ENCODE measurements around the gene PEMT.

The PEMT gene

GRCh38 chr17:17549732-17550366 lies 41.7 kb downstream of the PEMT start:
- no peak for FAIRE-seq

- FAIRE-seq = no peak
Measured at GRCh38 chr17:17548044-17548443, 43.5 kb downstream of the PEMT start.

GRCh38 chr17:17547210-17547764 lies 44.2 kb downstream of the PEMT start:
- FAIRE-seq = no peak

DNA sequence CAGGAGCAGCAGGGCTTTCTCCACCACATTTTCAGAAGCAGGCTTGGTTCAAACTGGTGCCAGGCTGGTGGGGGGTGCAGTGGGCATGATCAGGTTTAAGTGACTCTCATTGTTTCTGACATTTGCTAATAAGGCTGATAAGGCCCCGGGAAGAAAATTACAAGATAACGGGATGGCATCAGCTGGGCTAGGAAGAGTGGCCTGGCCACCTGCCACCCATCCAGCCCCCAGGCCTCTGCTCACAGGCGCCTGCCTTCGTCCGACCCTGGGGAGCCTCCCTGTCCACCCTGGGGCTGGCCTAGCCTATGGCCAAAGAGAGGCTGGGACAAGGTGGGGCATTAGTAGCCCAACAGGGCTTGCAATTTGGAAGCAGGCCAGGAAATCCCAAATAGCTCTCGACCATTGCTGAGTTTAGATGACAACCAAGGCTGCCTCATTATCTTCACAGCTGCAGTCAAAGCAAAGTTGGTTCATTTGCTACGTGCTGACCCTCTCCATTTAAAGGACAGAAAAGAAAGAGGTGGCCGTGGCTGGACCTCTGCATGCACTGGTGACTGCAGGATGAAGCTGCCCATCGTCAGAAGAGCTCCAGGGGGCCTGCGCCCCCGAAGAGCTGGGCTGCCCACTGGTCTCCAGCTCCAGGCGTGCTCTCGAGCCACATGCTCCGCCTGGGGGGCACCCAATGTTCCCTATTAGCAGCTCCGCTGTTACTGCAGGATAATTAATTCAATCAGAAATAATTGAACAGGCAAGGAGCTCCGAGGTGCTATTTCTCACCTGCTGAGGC lies 44.9 kb downstream of the PEMT start:
- FAIRE-seq = no peak

- FAIRE-seq = no peak
Measured at GRCh38 chr17:17545984-17546383, 45.5 kb downstream of the PEMT start.

DNA sequence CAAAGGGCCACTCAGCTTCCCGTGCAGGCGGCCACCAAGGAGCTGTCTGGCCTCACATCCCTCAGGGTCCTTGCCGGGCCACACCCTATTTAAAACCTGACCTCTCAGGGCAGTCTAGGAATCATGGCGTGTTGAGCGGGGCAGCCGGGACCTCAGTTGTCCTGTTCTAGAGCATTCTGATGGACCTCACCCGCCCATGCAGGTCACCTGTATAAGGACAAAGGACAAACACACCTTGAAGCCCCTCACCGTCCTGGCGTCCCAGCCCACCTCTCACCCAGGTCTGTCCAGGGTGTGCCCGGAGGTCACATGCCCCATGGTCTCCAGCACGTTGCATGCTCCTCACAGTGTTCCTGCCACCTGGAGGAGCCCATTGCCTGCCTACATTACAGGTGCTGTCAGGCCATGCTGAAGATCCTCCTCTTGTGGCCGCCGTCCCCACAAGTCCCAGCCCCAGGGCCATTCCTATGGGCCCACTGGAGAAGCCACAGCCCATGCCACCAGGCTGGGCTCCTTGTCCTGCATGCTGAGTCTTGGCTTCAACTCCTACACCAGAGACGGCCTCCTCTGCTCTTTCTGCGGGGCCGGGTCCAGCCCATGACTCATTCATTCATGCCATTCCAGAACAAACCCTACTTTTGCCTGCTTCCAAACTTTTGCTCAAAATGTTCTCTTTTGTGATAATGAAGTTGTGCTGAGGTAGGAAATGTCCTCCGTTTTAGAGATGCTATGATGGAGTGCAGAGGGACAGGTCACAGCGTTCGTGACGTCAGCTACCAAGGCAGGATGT lies 46.3 kb downstream of the PEMT start:
- FAIRE-seq = no peak

DNA sequence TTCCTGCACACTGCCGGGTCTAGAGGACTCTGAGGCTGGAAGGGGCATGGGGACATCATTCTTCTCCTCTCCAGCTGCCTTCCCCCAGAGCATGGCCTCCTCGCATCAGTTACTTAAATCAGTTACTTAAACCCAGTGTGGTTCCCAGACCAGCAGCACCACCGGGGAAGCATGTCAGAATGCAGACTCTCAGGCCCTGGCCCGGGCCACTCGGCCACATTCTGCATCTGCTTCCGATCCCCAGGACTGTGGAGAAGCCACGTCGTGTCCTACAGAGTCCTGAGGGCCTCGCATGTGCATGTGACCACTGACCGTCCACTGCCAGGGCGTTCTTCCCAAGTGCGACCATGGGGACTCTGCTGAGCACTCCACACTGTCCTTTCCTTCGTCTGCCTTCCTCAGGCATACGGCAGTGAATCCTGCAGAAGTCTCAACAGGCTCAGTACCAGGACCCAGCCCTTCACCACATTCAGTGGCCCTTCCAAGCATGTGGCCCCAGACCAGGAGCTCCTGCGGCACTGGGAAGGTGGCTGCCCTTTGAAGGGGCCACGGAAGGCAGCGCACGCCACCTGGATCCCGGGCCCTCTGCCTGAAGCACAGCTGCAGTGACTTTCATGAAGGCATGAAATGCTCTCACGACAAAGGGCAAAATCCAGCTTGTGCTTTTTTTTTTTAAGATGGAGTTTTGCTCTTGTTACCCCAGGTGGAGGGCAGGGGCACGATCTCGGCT lies 48.4 kb downstream of the PEMT start:
- FAIRE-seq = no peak

GRCh38 chr17:17541640-17542001 lies 49.9 kb downstream of the PEMT start:
- no peak for FAIRE-seq

GRCh38 chr17:17540935-17541639 lies 50.4 kb downstream of the PEMT start:
- FAIRE-seq = no peak

DNA sequence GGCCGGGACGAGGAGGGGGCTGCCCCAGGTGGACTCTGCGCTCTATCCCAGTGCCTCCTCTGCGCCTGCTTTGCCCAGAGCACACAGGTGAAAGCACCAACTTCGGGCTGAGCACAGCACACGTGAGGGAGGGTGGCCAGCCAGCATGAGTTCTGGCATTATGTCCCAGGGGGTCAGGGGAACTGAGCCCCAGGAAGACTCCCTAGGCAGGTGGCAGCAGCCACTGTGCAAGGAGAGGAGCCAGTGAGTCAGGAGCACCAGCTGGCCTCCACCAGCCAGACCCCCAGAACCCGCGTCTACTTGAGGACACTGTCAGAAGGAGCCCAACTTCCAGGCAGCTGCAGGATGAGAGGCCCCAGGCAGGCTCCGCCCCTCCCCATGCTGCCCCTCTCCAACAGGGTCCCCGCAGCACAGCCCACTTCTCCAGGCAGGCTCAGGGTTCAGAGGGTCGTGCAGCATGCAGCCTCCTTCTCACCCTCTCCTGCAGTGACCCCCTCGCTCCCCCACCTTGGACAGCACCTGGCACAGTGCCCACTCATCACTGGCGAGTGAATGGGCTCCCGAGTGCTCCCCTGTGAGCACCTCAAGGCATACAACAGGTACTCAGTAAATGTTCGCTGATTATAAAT lies 51.1 kb downstream of the PEMT start:
- FAIRE-seq = no peak

- FAIRE-seq = no peak
Measured at GRCh38 chr17:17539591-17539990, 51.9 kb downstream of the PEMT start.

GRCh38 chr17:17538417-17539391 lies 52.8 kb downstream of the PEMT start:
- no peak for FAIRE-seq

- FAIRE-seq = no peak
Measured at GRCh38 chr17:17537311-17538099, 54.0 kb downstream of the PEMT start.

DNA sequence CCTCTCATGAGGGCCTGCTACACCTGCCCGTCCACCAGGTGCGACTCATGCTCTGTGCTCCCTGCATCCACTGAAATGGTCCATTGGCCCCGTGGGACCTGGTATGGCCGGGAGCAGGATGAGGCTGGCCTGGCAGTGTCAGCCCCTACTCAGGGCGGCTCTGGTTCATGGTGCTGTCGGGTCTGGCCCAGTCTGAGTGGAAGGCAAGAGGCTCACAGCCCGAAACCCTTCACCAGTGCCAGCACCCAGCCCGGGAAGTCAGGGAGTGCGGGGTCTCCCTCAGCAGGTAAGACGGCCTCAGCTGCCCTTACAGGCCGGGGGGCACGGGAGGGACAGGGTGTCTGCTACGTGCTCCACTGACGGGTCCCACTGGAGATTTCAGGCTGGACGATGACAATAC lies 54.8 kb downstream of the PEMT start:
- FAIRE-seq = no peak

DNA sequence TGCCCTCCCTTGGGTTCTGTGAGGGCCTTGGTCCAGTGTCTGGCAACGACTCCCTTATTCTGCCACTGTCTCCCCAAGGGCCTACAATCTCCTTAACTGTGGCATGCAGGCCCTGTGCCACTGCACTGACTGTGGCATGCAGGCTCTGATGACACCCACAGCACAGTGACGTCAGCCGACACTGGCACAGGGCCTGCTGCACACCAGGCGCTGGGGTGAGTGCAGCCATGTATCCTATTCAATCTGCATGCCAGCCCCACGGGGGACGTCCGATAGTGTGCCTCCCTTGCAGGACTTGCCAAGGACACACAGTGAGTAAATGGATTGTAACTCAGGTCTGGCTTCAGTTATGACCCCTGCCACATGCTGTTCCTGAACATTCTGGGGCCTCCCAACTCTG lies 55.6 kb downstream of the PEMT start:
- FAIRE-seq = no peak

DNA sequence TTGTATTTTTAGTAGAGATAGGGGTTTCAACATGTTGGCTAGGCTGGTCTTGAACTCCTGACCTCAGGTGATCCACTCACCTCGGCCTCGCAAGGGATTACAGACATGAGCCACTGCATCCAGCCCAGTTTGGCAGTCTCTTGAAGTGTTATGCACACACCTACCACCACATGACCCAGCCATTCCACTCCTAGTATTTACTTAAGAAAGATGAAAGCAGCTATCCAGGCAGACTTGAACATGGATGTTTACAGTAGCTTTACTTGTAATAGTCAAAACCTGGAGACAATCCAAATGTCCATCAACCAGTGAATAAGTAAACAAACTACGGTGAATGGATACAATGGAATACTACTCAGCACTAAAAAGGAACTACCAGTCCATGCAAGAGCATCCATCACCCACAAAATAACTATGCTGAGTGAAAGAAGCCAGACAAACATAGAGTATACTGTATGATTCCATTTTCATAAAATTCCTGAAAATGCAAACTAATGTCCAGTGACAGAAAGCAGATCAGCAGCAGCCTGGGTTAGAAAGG lies 57.5 kb downstream of the PEMT start:
- no peak for FAIRE-seq

GRCh38 chr17:17532991-17533390 lies 58.5 kb downstream of the PEMT start:
- FAIRE-seq = no peak

DNA sequence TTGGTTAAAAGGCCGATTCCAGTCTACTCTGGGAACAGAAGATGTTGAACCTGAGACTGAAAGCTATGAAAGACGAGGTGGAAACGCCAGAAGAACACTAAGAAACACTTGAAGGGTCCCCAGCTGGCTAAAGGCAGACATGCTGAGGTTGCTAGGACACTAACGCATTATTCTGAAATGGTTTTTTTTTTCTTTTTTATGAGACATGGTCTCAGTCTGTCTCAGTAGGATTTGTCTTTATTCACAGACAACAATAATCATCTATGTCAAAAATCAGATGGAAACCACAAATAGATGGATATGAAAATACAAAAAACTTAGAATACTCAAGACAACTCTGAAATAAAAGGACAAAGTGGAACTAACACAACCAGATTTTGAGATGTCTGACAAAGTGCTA lies 60.4 kb downstream of the PEMT start:
- FAIRE-seq = no peak

Measured in TTC549 (cell line).